A673 (cell line): ENCODE data around the gene DDX42. TPM values are rescaled to one million over a fixed set of nuclear protein-coding genes. Genes with fewer than 3 reads are reported as not detected.

ENCODE experiments used
- BruUV-seq: library from RNA; stranded (reverse); fragments of 400-500 nt; replicated peaks from 2 replicates; lab custom pipeline; 2021; lab: Mats Ljungman, UMichigan
- CTCF ChIA-PET: fragments of 300-600 bp; sonication (Branson Sonifier 250); formaldehyde crosslinking; loops from one replicate; lab custom pipeline; 2022; ENCODE audit warnings: antibody characterized with exemption; lab: Charles Lee
- POLR2A ChIA-PET: fragments of 300-600 bp; sonication (Branson Sonifier 250); formaldehyde crosslinking; loops from one replicate; lab custom pipeline; 2022; ENCODE audit warnings: antibody characterized with exemption; ENCODE audit not compliant: low non-redundant PET; lab: Charles Lee
- DNase-seq: peaks from one replicate; pipeline ENCODE4 v3.0.0-alpha.2; 2015; ENCODE audit warnings: low spot score
- H3K27ac ChIP-seq: fragments of 200-600 bp; sonication (generic); 2 replicates; pipeline ENCODE4 v1.5.1; 2016; ENCODE audit warnings: mixed run types, low read depth, mild to moderate bottlenecking, mixed read lengths, antibody characterized with exemption, low read length; ENCODE audit not compliant: poor library complexity, severe bottlenecking
- H3K27me3 ChIP-seq: fragments of 200-600 bp; sonication (generic); replicated peaks from 2 replicates; pipeline ENCODE4 v1.6.1; 2017; ENCODE audit warnings: mixed run types, low read depth, mild to moderate bottlenecking, mixed read lengths, antibody characterized with exemption, low read length; ENCODE audit not compliant: insufficient read depth, poor library complexity
- H3K36me3 ChIP-seq: fragments of 200-600 bp; sonication (generic); 2 replicates; pipeline ENCODE4 v1.6.1; 2016; ENCODE audit warnings: mixed run types, mild to moderate bottlenecking, mixed read lengths, antibody characterized with exemption, low read length; ENCODE audit not compliant: insufficient read depth, poor library complexity, severe bottlenecking
- H3K4me1 ChIP-seq: fragments of 200-600 bp; sonication (generic); 2 replicates; pipeline ENCODE4 v1.6.1; 2017; ENCODE audit warnings: mixed run types, mild to moderate bottlenecking, mixed read lengths, antibody characterized with exemption, low read length; ENCODE audit not compliant: insufficient read depth, poor library complexity, severe bottlenecking
- H3K4me3 ChIP-seq: fragments of 200-600 bp; sonication (generic); 2 replicates; pipeline ENCODE4 v1.5.1; 2016; ENCODE audit warnings: low read depth, mixed run types, mild to moderate bottlenecking, mixed read lengths, low read length; ENCODE audit not compliant: poor library complexity, severe bottlenecking
- H3K9me3 ChIP-seq: fragments of 200-600 bp; sonication (generic); 2 replicates; pipeline ENCODE4 v1.6.1; 2016; ENCODE audit warnings: mixed run types, low read depth, mild to moderate bottlenecking, mixed read lengths, antibody characterized with exemption, low read length; ENCODE audit not compliant: poor library complexity, severe bottlenecking
- EZH2 ChIP-seq: fragments of 200-600 bp; sonication (generic); IDR thresholded peaks from 2 replicates; pipeline ENCODE4 v1.6.1; 2017; ENCODE audit warnings: borderline replicate concordance, low read depth, mild to moderate bottlenecking, mixed read lengths, antibody characterized with exemption, low read length; ENCODE audit not compliant: poor library complexity, severe bottlenecking
- intact Hi-C: fragments of 100-400 bp; cut with micrococcal nuclease; formaldehyde crosslinking; loops from one replicate; pipeline ENCODE4 v1.10.0; 2022; ENCODE audit not compliant: unreplicated experiment
- total RNA-seq: library from RNA; stranded (reverse); gene quantifications from 2 replicates; pipeline ENCODE4 v1.2.3, GENCODE V29; 2021
- TF ChIP-seq, protein P1 (sequence below): fragments of 300-800, 200-600 bp; sonication (generic); conservative IDR thresholded peaks from 2 replicates; pipeline ENCODE4 v1.5.1; 2017; ENCODE audit warnings: low read depth, mild to moderate bottlenecking, antibody characterized with exemption, low read length, moderate library complexity, mixed read lengths

DDX42 gene
- total RNA-seq, 1 experiment from 2014 or later, result 148 TPM

DNA sequence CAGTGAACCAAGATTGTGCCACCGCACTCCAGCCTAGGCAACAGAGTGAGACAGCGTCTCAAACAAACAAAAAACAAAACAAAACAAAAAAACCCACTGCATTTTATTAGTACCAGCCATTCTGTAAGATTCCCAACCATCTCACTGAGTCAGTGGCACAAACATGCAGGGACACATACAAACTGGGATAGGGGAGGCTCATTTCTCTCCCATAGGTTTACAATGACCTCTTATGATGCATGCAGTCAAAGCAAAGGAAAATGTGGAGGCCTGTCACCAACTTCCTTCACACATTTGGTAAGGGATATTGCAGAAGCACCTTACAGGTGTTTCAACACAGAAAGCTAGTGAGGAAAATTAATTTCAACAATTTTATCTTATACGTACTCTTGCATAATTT lies 19.9 kb upstream of the DDX42 start:
- Histone ChIP-seq H3K27me3 (no peaks in the 10 kb centered on the region), H3K4me1 (no peaks in the 10 kb centered on the region), H3K36me3 (peaks cover 91% of the 10 kb centered on the region), H3K27ac (no peak overlapping the region), H3K4me3 (no peak overlapping the region), H3K9me3 (no peaks in the 10 kb centered on the region)
- no peak for DNase-seq
- no TSS peak for BruUV-seq
- intact Hi-C loops, result no loop called here
- ChIA-PET CTCF (no interaction called here), POLR2A (no interaction called here)
- TF ChIP-seq, protein P1, sequence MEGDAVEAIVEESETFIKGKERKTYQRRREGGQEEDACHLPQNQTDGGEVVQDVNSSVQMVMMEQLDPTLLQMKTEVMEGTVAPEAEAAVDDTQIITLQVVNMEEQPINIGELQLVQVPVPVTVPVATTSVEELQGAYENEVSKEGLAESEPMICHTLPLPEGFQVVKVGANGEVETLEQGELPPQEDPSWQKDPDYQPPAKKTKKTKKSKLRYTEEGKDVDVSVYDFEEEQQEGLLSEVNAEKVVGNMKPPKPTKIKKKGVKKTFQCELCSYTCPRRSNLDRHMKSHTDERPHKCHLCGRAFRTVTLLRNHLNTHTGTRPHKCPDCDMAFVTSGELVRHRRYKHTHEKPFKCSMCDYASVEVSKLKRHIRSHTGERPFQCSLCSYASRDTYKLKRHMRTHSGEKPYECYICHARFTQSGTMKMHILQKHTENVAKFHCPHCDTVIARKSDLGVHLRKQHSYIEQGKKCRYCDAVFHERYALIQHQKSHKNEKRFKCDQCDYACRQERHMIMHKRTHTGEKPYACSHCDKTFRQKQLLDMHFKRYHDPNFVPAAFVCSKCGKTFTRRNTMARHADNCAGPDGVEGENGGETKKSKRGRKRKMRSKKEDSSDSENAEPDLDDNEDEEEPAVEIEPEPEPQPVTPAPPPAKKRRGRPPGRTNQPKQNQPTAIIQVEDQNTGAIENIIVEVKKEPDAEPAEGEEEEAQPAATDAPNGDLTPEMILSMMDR, result no peak
- TF ChIP-seq EZH2, result no peak

DNA sequence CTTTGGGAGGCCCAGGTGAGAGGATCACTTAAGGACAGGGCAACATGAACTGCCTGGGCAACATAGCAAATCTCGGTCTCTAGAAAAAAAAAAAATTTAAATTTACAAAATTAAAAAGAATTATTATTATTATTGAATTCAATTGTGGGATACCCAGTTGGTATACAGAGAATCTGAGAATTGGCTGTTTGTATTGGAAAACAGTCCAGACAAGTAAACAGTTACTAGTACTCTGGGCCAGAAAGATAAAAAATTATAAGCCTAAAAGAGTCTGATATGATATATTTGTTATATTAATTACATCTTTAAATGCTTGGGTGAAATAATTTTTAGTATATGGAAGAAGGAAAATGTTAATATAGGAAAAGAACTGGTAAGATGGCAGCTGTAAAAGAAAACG lies 15.5 kb upstream of the DDX42 start:
- peaks cover 94% of the 10 kb centered on the region for H3K36me3 ChIP-seq
- no TSS peak for BruUV-seq
- no peak overlapping the region for H3K4me3 ChIP-seq
- TF ChIP-seq EZH2, result no peak
- TF ChIP-seq, protein P1, result no peak
- intact Hi-C loops, result no loop called here
- no peaks in the 10 kb centered on the region for H3K4me1 ChIP-seq
- no peaks in the 10 kb centered on the region for H3K27me3 ChIP-seq
- no peaks in the 10 kb centered on the region for H3K9me3 ChIP-seq
- POLR2A ChIA-PET, result no interaction called here
- no peak for DNase-seq
- CTCF ChIA-PET, result no interaction called here
- no peak overlapping the region for H3K27ac ChIP-seq

DNA sequence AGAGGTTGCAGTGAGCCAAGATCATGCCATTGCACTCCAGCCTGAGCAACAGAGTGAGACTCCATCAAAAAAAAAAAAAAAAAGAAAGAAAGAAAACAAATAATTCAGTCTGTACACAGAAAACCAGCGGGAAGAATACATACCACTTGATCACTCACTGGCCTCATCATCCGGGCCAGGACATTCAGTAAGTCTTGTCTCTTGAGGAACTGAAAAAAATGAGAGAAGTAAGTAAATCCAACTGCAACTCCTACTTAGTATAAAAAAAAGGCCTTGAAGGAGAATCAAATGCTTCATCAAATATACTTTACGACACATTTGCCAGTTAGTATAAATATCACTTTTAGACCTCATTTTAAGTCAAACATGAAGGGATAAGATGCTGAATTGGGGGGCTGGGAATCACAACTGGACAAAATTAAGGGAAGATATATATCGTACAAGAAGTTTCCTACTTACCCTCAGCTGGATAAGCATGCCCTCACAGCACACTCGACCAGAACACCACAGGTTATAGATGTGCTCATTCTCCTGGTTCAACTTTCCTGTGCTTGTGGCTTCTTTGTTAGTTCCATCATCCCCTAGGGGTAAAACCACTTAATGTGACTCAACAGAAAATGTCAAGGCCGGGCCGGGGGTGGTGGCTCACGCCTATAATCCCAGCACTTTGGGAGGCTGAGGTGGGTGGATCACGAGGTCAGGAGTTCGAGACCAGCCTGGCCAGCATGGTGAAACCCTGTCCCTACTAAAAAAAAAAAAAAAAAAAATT lies 13.0 kb upstream of the DDX42 start:
- POLR2A ChIA-PET, result no interaction called here
- Histone ChIP-seq H3K27me3 (no peaks in the 10 kb centered on the region), H3K27ac (no peak overlapping the region), H3K4me3 (no peak overlapping the region), H3K4me1 (no peaks in the 10 kb centered on the region), H3K36me3 (peaks cover 87% of the 10 kb centered on the region), H3K9me3 (no peaks in the 10 kb centered on the region)
- intact Hi-C loops, result no loop called here
- no peak for TF ChIP-seq EZH2
- TF ChIP-seq, protein P1, result no peak
- CTCF ChIA-PET, result no interaction called here
- no peak for DNase-seq
- no TSS peak for BruUV-seq
